Ascending aorta (tissue), 2 donors: ENCODE data around the gene PLPP3. TPM values are rescaled to one million over a fixed set of nuclear protein-coding genes. Genes with fewer than 3 reads are reported as not detected.

Source experiments
- DNase-seq, 2 donors: peaks; one replicate each; pipeline ENCODE4 v3.0.0-alpha.2; 2019; ENCODE audit warnings: low spot score in 2 of 2
- H3K27ac ChIP-seq, 2 donors: fragments of 200-600 bp; sonication (generic); one replicate each; pipeline ENCODE4 v1.5.1; 2016 to 2017; ENCODE audit warnings: mild to moderate bottlenecking in 1 of 2
- H3K27me3 ChIP-seq: fragments of 200-600 bp; sonication (generic); one replicate; pipeline ENCODE4 v1.5.1; 2017
- H3K36me3 ChIP-seq, 2 donors: fragments of 200-600 bp; sonication (generic); one replicate each; pipeline ENCODE4 v1.5.1; 2016
- H3K4me1 ChIP-seq, 2 donors: fragments of 200-600 bp; sonication (generic); one replicate each; pipeline ENCODE4 v1.5.1; 2016 to 2017; ENCODE audit warnings: mild to moderate bottlenecking in 1 of 2
- H3K4me3 ChIP-seq, 2 donors: fragments of 200-600 bp; sonication (generic); one replicate each; pipeline ENCODE4 v1.5.1; 2016 to 2017; ENCODE audit warnings: mild to moderate bottlenecking in 1 of 2
- H3K9me3 ChIP-seq, 2 donors: fragments of 200-600 bp; sonication (generic); one replicate each; pipeline ENCODE4 v1.5.1; 2016
- CTCF ChIP-seq, 3 experiments: fragments of 200-600 bp in 2 of 3; fragments of 450-650 bp in 1 of 3; sonication (generic) in 2 of 3; IDR thresholded peaks; one replicate each; pipeline ENCODE4 v1.5.1; 2016 to 2019; ENCODE audit warnings: antibody characterized with exemption in 3 of 3, mild to moderate bottlenecking in 1 of 3, moderate library complexity in 1 of 3
- intact Hi-C: fragments of 100-400 bp; cut with DNase I; formaldehyde crosslinking; loops from one replicate; pipeline ENCODE4 v1.15.1; 2023
- total RNA-seq: library from RNA; depleted of rRNA; stranded (reverse); fragments of >200 nt; gene quantifications from one replicate; pipeline ENCODE4 v1.1.0, GENCODE V29; 2016

The PLPP3 gene
- total RNA-seq, 1 donor from 2014 or later, result 87.7 TPM

- no peak for TF ChIP-seq CTCF (IDR thresholded peaks at IDR 0.05)
- no peaks in the 10 kb centered on the region for H3K4me1 ChIP-seq
- no peak for DNase-seq
Observed at GRCh38 chr1:56464294-56464693, 115.1 kb downstream of the PLPP3 start.

GRCh38 chr1:56463376-56463775 lies 116.0 kb downstream of the PLPP3 start:
- Histone ChIP-seq H3K4me1 (no peaks in the 10 kb centered on the region), H3K36me3 (no peaks in the 10 kb centered on the region), H3K4me3 (no peak overlapping the region), H3K27me3 (no peaks in the 10 kb centered on the region), H3K27ac (no peak overlapping the region), H3K9me3 (no peaks in the 10 kb centered on the region)
- no peak for DNase-seq
- intact Hi-C loops, result no loop called here
- no peak for TF ChIP-seq CTCF (IDR thresholded peaks at IDR 0.05)

More at GRCh38 chr1:56464294-56464693, 115.1 kb downstream of the PLPP3 start:
- no peak overlapping the region for H3K27ac ChIP-seq
- no peak overlapping the region for H3K4me3 ChIP-seq
- no peaks in the 10 kb centered on the region for H3K36me3 ChIP-seq
- H3K27me3 ChIP-seq, result no peaks in the 10 kb centered on the region
- intact Hi-C loops, result no loop called here
- no peaks in the 10 kb centered on the region for H3K9me3 ChIP-seq

- Histone ChIP-seq H3K4me3 (no peak overlapping the region), H3K9me3 (no peaks in the 10 kb centered on the region), H3K4me1 (no peaks in the 10 kb centered on the region), H3K36me3 (no peaks in the 10 kb centered on the region), H3K27ac (no peak overlapping the region), H3K27me3 (no peaks in the 10 kb centered on the region)
- intact Hi-C loops, result no loop called here
- no peak for DNase-seq
- TF ChIP-seq CTCF (IDR thresholded peaks at IDR 0.05), result no peak
Observed at GRCh38 chr1:56462209-56462608, 117.2 kb downstream of the PLPP3 start.

GRCh38 chr1:56461158-56462127 lies 117.9 kb downstream of the PLPP3 start:
- H3K9me3 ChIP-seq, result no peaks in the 10 kb centered on the region
- no peak for DNase-seq
- no peak overlapping the region for H3K4me3 ChIP-seq
- intact Hi-C loops, result no loop called here
- H3K36me3 ChIP-seq, result no peaks in the 10 kb centered on the region
- no peak for TF ChIP-seq CTCF (IDR thresholded peaks at IDR 0.05)
- H3K27ac ChIP-seq, result no peak overlapping the region
- H3K4me1 ChIP-seq, result no peaks in the 10 kb centered on the region
- H3K27me3 ChIP-seq, result no peaks in the 10 kb centered on the region

- Histone ChIP-seq H3K27ac (no peak overlapping the region), H3K9me3 (no peaks in the 10 kb centered on the region), H3K4me3 (no peak overlapping the region), H3K36me3 (no peaks in the 10 kb centered on the region), H3K27me3 (no peaks in the 10 kb centered on the region), H3K4me1 (no peaks in the 10 kb centered on the region)
- no peak for DNase-seq
- intact Hi-C loops, result no loop called here
- TF ChIP-seq CTCF (IDR thresholded peaks at IDR 0.05), result no peak
Observed at GRCh38 chr1:56459260-56459659, 120.1 kb downstream of the PLPP3 start.
